ENCODE measurements around the gene ADNP. TPM values are rescaled to one million over a fixed set of nuclear protein-coding genes. Genes with fewer than 3 reads are reported as not detected.
"Not testable (repeated sequence)": the region's sequence is repeated elsewhere in the genome, so short reads cannot be mapped to it uniquely, and the experiment has no call there.

ADNP gene
- total RNA-seq, 1 donor from 2014 or later, result 22.5 TPM

DNA sequence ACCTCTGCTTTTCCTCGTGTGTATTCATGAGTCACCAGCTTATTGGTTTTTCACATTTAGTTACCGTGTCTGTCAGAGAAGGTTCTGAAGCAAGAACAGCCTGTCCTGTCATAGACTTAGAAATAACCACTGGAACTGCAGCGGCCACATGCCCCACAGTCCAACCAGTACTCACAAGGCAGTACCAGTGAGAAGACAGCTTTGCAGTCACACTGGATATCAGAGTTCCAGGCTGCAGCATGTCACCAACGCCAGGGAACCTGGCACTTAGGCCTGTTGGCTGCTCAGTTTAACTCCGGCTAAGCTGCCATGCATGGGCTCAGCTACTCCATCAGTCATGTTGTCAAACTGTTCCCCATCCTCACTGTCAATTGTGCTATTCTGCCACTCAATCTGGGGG lies 40.1 kb downstream of the ADNP start:
- H3K27ac ChIP-seq, result no peak overlapping the region
- H3K36me3 ChIP-seq, result peaks cover 51 to 69% of the 10 kb centered on the region in 2 donors
- H3K9me3 ChIP-seq, result no peaks in the 10 kb centered on the region
- H3K4me1 ChIP-seq, result no peaks in the 10 kb centered on the region
- intact Hi-C loops (cut with DNase I), result no loop called here
- H3K4me3 ChIP-seq, result no peak overlapping the region
- TF ChIP-seq, protein P1, sequence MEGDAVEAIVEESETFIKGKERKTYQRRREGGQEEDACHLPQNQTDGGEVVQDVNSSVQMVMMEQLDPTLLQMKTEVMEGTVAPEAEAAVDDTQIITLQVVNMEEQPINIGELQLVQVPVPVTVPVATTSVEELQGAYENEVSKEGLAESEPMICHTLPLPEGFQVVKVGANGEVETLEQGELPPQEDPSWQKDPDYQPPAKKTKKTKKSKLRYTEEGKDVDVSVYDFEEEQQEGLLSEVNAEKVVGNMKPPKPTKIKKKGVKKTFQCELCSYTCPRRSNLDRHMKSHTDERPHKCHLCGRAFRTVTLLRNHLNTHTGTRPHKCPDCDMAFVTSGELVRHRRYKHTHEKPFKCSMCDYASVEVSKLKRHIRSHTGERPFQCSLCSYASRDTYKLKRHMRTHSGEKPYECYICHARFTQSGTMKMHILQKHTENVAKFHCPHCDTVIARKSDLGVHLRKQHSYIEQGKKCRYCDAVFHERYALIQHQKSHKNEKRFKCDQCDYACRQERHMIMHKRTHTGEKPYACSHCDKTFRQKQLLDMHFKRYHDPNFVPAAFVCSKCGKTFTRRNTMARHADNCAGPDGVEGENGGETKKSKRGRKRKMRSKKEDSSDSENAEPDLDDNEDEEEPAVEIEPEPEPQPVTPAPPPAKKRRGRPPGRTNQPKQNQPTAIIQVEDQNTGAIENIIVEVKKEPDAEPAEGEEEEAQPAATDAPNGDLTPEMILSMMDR (IDR thresholded peaks at IDR 0.05), result no peak
- no peaks in the 10 kb centered on the region for H3K27me3 ChIP-seq
- no peak for DNase-seq (ENCODE audit: low spot score in 2 of 2)

DNA sequence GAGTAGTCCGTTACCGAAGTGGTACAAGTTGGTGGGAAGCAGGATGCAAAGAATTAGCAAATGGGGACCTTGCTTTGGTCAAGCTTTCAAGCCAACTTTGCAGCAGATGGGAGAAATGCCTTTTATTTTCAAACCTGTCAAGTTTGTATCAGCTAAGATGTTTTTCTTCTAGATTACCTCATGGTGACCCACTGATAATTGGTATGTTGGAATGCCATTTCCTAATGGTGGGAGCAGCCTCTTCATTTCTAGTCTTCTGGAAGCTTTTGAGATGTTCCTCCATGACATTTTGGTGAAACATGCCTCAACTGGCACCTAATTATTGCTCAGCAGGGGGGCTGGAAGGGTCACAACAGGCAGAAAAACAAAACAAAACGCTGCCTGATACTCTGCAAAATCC lies 43.7 kb downstream of the ADNP start:
- no peaks in the 10 kb centered on the region for H3K4me1 ChIP-seq
- H3K36me3 ChIP-seq, result peaks cover 24 to 53% of the 10 kb centered on the region in 2 donors
- intact Hi-C loops (cut with DNase I), result no loop called here
- no peaks in the 10 kb centered on the region for H3K27me3 ChIP-seq
- H3K9me3 ChIP-seq, result no peaks in the 10 kb centered on the region
- no peak for DNase-seq (ENCODE audit: low spot score in 2 of 2)
- TF ChIP-seq, protein P1 (IDR thresholded peaks at IDR 0.05), result no peak
- H3K4me3 ChIP-seq, result no peak overlapping the region
- H3K27ac ChIP-seq, result no peak overlapping the region

DNA sequence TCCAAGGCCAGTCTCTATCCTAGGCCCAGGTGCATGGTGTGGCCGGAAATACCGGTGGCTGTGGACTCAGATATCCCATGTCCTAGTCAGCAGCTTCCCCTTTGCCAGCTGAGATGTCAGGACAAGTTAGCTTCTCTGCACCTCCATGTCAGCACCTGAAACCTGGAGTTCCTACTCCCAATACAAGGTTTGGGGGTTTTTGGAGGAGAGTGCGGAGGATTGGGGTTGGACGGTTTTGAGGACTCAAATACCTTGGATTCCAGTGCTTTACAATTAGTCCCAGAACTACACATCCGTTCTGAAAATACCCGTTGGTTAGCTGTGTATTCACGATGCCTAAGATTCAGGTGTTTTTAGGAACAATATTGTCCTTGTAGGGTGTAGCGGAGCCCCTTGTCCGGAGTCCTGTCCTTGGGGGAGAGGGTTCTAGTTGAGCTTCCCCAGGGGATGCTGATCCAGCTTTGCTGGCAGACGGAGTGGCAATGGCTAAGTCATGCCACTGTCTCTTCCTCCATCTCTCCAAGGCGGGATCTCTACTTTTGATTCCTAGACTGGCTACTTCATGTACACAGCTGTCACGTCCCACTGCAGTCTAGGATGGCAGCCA lies 45.0 kb downstream of the ADNP start:
- H3K4me3 ChIP-seq, result no peak overlapping the region
- TF ChIP-seq, protein P1 (IDR thresholded peaks at IDR 0.05), result no peak
- no peaks in the 10 kb centered on the region for H3K4me1 ChIP-seq
- peaks cover 17 to 40% of the 10 kb centered on the region in 2 donors for H3K36me3 ChIP-seq
- no peak overlapping the region for H3K27ac ChIP-seq
- H3K27me3 ChIP-seq, result no peaks in the 10 kb centered on the region
- intact Hi-C loops (cut with DNase I), result no loop called here
- no peak for DNase-seq (ENCODE audit: low spot score in 2 of 2)
- H3K9me3 ChIP-seq, result no peaks in the 10 kb centered on the region

GRCh38 chr20:50885781-50886180 lies 45.5 kb downstream of the ADNP start:
- intact Hi-C loops (cut with DNase I), result no loop called here
- H3K4me1 ChIP-seq, result no peaks in the 10 kb centered on the region
- no peaks in the 10 kb centered on the region for H3K9me3 ChIP-seq
- H3K27ac ChIP-seq, result no peak overlapping the region
- no peaks in the 10 kb centered on the region for H3K27me3 ChIP-seq
- TF ChIP-seq, protein P1 (IDR thresholded peaks at IDR 0.05), result no peak
- DNase-seq (ENCODE audit: low spot score in 2 of 2), result no peak
- H3K4me3 ChIP-seq, result no peak overlapping the region
- H3K36me3 ChIP-seq, result peaks cover 12 to 35% of the 10 kb centered on the region in 2 donors

GRCh38 chr20:50885068-50885467 lies 46.2 kb downstream of the ADNP start:
- no peaks in the 10 kb centered on the region for H3K27me3 ChIP-seq
- DNase-seq (ENCODE audit: low spot score in 2 of 2), result no peak
- no peaks in the 10 kb centered on the region for H3K4me1 ChIP-seq
- TF ChIP-seq, protein P1 (IDR thresholded peaks at IDR 0.05), result no peak
- peaks cover 12 to 29% of the 10 kb centered on the region in 2 donors for H3K36me3 ChIP-seq
- intact Hi-C loops (cut with DNase I), result no loop called here
- no peak overlapping the region for H3K4me3 ChIP-seq
- no peak overlapping the region for H3K27ac ChIP-seq
- H3K9me3 ChIP-seq, result no peaks in the 10 kb centered on the region

- Histone ChIP-seq H3K27me3 (no peaks in the 10 kb centered on the region), H3K4me3 (no peak overlapping the region), H3K9me3 (no peaks in the 10 kb centered on the region), H3K36me3 (peaks cover 9 to 19% of the 10 kb centered on the region in 2 donors), H3K4me1 (no peaks in the 10 kb centered on the region), H3K27ac (no peak overlapping the region)
- intact Hi-C loops (cut with DNase I), result no loop called here
- TF ChIP-seq, protein P1 (IDR thresholded peaks at IDR 0.05), result no peak
- no peak for DNase-seq (ENCODE audit: low spot score in 2 of 2)
These were observed 47.4 kb downstream of the ADNP start for GRCh38 chr20:50883856-50884255.

- intact Hi-C loops (cut with DNase I); H3K4me1 ChIP-seq; H3K9me3 ChIP-seq; H3K27me3 ChIP-seq; H3K27ac ChIP-seq; DNase-seq (ENCODE audit: low spot score in 2 of 2); H3K4me3 ChIP-seq: not testable (repeated sequence)
- H3K36me3 ChIP-seq, result peaks cover 0 to 14% of the 10 kb centered on the region in 2 donors
These were observed 49.3 kb downstream of the ADNP start for GRCh38 chr20:50881759-50882424.
